Esophagus squamous epithelium (tissue), 4 donors: ENCODE measurements around the gene CEL.

ENCODE experiments used
- CTCF ChIP-seq, 6 experiments: fragments of 450-650 bp in 4 of 6; fragments of 200-600 bp in 2 of 6; sonication (generic) in 2 of 6; IDR thresholded peaks; one replicate each; pipeline ENCODE4 v1.5.1; 2016 to 2019; ENCODE audit warnings: antibody characterized with exemption in 6 of 6, mild to moderate bottlenecking in 4 of 6, moderate library complexity in 4 of 6
- POLR2A ChIP-seq, 4 donors: fragments of 450-650 bp; IDR thresholded peaks; one replicate each; pipeline ENCODE4 v1.6.1; 2017; ENCODE audit warnings: antibody characterized with exemption in 4 of 4, mild to moderate bottlenecking in 4 of 4, moderate library complexity in 3 of 4

GRCh38 chr9:133056533-133056932, 5.2 kb upstream of the CEL start:
- TF ChIP-seq CTCF (IDR thresholded peaks at IDR 0.05): no peak
- no peak for TF ChIP-seq POLR2A (IDR thresholded peaks at IDR 0.05)
